GM21619 (cell line): Measurements from ENCODE around the gene C15orf39.
"Not testable (repeated sequence)": the region's sequence is repeated elsewhere in the genome, so short reads cannot be mapped to it uniquely, and the experiment has no call there.

Source experiments
- ATAC-seq: cut with Tn5 transposase; IDR thresholded peaks from one replicate; pipeline ENCODE4 v1.9.1; 2021; ENCODE audit not compliant: unreplicated experiment

C15orf39 gene

GRCh38 chr15:75258620-75259343 is 57.1 kb downstream of the C15orf39 start:
- ATAC-seq = not testable (repeated sequence)

GRCh38 chr15:75259873-75260272 is 58.2 kb downstream of the C15orf39 start:
- ATAC-seq = not testable (repeated sequence)
